Dermis lymphatic vessel endothelial cell (primary cell): ENCODE measurements around the gene TNFAIP8L1. TPM values are rescaled to one million over a fixed set of nuclear protein-coding genes. Genes with fewer than 3 reads are reported as not detected.

Source experiments
- total RNA-seq: library from RNA; depleted of rRNA; stranded (reverse); fragments of >200 nt; gene quantifications from 2 replicates; pipeline ENCODE4 v1.2.1, GENCODE V29; 2014

The TNFAIP8L1 gene
- 61.8 and 96.2 TPM in 2 replicates for total RNA-seq

DNA sequence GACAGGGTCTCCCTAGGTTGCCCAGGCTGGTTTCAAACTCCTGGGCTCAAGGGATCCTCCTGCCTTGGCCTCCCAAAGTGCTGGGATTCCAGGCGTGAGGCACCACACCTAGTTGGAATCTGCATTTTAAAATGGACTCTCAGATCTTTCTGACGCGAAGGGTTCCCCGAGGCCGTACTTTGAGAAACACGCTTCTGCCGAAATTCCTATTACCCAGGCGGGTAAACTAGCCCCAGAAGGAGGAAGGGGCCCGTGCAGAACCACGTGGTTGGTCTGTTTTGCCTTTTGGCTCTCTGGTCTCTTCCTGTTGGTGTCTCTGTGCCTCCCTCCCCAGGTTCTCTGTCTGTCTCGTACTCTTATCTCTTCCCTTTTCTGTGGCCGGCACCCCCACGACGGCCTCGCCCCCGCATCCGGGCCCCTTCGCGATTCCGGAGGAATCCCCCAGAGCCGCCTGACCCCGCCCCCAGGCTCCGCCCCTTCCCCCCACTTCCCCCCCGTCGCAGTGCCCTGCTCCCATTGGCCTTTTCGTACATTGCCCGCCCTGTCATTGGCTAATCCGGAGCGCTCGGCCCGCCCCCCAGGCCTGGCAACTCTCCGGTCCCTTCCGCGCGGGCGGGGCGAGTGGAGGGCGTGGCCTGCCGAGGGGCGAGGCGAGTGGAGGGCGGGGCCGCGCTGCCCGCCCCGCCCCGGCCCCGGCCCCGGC lies at the start of gene TNFAIP8L1:
TNFAIP8L1 (plus strand) TSS at position 689 of the 703 bp plus-strand sequence. CDS start 12,354 bp downstream, outside the sequence.

DNA sequence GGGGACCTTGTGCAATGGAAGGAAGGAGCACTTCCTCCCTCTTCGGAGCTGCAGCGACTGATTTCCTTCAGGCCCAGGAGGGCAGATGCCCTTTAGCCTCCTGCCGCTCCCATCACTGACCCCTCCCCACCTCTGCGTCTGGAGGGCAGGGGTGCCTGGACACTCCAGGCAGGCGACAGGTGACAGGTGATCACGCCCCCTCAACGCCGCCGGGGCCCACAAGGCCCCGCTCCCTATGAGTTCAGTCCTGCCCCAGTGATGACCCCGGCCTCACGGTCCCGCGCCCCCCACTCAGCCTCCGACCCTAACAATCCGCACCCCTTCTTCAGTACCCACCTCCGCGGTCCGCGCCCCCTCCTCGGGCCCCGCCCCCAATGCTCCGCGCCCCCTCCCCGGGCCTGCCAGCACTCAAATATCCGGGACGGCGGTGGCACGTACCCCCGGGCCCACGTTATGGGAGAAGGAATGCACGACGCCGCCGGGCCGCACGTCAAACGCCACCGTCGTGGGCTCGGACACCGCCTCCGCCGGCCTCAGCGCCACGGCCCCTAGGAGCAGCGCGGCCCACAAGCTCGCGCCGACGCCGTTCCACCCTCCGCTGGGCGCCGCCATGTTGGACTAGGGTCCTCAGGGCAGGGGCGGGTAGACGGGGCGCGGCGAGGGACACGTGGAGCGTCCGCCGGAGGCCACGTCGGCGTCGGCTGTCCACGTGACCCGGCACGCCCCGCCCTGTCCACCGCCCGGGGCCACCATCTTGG lies 30.6 kb downstream of the TNFAIP8L1 start, which contains the start of gene MYDGF:
MYDGF (minus strand) TSS at position 620 of the 758 bp plus-strand sequence; CDS start at position 612, 8 bp downstream.

Other genes with a start within 250 kb of the TNFAIP8L1 start
- 41.2 and 83.9 TPM in 2 replicates for gene SH3GL1, start 239.0 kb upstream of the TNFAIP8L1 start, total RNA-seq
- gene CHAF1A, start 236.9 kb upstream of the TNFAIP8L1 start, total RNA-seq: 3.4 and 3.7 TPM in 2 replicates
- 75.3 and 97.5 TPM in 2 replicates for gene UBXN6, start 181.7 kb upstream of the TNFAIP8L1 start, total RNA-seq
- 43.0 and 45.8 TPM in 2 replicates for gene HDGFL2, start 167.2 kb upstream of the TNFAIP8L1 start, total RNA-seq
- gene PLIN4, start 121.0 kb upstream of the TNFAIP8L1 start, total RNA-seq: 1.1 and 1.5 TPM in 2 replicates
- 23.5 and 27.5 TPM in 2 replicates for gene PLIN5, start 104.3 kb upstream of the TNFAIP8L1 start, total RNA-seq
- gene LRG1, start 99.5 kb upstream of the TNFAIP8L1 start, total RNA-seq: 0.95 and 2.4 TPM in 2 replicates
- gene SEMA6B, start 79.8 kb upstream of the TNFAIP8L1 start, total RNA-seq: 27.9 and 41.9 TPM in 2 replicates
- 143 and 186 TPM in 2 replicates for gene MYDGF, start 30.8 kb downstream of the TNFAIP8L1 start, total RNA-seq
- 11.7 and 12.1 TPM in 2 replicates for gene DPP9, start 84.3 kb downstream of the TNFAIP8L1 start, total RNA-seq
- gene FEM1A, start 152.2 kb downstream of the TNFAIP8L1 start, total RNA-seq: 13.2 and 14.0 TPM in 2 replicates
- 2.5 and 2.6 TPM in 2 replicates for gene TICAM1, start 192.2 kb downstream of the TNFAIP8L1 start, total RNA-seq
- 61.8 and 77.4 TPM in 2 replicates for gene PLIN3, start 228.2 kb downstream of the TNFAIP8L1 start, total RNA-seq